Brain pericyte (primary cell): Measurements from ENCODE around the gene OTUB1.
"Not testable (repeated sequence)": the region's sequence is repeated elsewhere in the genome, so short reads cannot be mapped to it uniquely, and the experiment has no call there.

ENCODE experiments used
- DNase-seq: peaks from one replicate; pipeline ENCODE4 v3.0.0-alpha.2; 2012; ENCODE audit warnings: low read depth, low spot score

OTUB1 gene, protein sequence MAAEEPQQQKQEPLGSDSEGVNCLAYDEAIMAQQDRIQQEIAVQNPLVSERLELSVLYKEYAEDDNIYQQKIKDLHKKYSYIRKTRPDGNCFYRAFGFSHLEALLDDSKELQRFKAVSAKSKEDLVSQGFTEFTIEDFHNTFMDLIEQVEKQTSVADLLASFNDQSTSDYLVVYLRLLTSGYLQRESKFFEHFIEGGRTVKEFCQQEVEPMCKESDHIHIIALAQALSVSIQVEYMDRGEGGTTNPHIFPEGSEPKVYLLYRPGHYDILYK

DNA sequence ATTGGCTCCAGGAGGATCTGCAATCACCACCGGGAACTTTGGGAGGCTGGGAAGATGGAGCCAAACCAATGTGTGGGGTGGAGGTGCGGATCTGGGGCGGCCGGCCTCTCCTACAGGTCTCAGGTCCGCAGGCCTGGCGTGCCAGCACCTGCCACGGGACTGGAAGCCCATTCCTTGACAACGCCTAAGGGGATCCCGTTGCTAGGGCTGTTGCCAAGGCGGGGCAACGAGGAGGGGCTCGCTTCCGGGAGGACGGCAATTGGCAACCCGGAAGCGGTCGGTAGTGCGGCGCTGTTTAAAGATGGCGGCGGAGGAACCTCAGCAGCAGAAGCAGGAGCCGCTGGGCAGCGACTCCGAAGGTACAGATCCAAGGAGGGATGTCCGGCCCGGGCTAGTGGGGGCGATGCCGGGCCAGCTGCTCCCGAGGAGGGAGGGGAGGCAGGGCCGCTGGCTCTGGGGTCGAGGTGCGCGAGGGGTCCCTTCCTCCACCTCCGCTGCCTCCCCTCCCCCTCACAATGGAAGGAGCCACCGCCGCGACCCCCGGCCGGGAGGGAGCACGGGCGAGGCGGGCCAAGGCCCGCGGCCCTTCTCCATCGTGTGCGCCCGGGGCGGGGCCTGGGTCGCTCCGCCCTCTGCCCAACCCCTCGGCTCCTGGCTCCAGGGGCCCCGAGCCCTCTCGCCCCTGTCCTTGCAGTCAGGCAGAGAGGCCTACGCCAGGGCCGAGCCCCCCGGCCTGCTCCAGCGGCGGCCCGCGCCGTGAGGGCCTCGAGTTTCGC lies at the start of gene OTUB1:
OTUB1 (plus strand) TSS at position 283 of the 776 bp plus-strand sequence; CDS start at position 302, 19 bp downstream.
- DNase-seq: no peak

DNA sequence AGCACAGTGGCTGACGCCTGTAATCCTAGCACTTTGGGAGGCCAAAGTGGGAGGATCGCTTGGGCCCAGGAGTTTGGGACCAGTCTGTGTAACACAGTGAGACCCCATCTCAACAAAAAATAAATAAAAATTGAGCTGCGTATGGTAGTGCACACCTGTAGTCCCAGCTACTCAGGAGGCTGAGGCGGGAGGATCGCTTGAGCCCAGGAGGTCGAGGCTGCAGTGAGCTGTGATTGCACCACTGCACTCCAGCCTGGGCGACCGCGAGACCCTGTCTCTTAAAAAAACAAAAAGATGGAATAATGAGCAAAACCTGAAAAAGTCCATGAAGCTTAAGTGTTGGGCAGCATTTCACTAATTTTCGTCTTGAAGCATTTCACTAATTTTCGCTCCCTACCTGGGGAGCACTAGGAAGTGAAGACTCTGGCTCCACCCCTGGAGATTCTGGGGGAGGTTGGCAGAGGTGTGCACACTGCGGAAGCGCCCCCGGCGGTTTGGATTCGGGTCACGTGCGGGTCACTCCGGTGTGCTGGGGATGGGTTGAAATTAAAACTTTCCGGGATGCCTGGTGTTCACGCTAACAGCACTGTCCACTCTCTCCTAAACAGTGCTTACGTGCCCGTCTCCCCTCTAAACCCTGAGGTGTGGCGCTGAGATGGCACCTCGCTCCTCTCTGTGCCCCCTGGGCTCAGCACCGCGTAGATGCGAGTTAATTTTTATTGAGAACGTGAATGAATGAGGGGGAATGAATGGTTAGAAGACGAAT lies 48.3 kb upstream of the OTUB1 start:
- no peak for DNase-seq

DNA sequence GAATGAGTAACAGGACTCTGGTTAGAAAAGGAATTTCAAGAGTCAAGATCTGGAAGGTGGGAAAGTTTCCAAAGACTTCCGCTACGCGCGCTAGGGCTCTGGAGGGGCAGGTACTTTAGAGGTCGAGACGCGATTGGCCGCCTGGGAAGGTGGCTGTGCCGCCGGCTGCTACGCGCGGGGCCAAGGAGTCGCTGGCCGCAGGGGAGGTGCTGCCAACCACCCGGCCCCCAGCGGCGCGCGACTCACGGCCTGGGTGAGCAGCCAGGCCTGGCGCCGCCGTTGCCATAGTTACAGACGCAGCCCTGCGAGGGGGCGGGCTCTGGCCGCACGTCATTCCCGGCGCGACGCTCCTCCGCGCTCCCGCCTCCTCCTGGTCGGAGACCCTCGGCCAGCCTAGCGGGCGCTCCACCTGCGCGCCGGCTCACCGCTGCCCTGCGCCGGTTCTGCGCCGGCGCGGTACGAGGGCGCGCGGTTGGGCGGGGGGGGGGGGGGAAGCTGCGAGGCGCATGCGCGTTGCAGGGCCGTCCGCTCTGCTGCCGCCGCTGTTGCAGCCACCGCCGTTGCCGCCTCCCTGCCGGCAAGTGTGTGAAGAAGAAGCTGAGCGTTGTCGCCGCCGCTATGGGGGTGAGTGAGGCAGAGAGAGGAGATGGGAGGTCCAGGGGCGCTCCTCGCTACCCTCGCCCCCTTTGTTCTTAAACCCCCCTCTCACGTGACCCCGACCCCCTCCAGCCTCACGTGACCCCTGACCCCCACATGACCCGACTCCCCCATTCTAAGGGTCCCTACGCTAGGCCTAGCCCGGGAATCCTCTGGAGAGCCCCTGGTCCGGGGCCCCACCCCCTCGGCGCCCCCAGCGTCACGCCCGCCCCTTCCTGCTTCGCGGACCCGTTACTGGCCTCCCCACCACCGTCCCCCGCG lies 47.5 kb upstream of the OTUB1 start, which contains the start of gene NAA40:
NAA40 (plus strand) TSS at position 524 of the 918 bp plus-strand sequence; CDS start at position 619, 95 bp downstream.
- DNase-seq: peak; percentile 80

DNA sequence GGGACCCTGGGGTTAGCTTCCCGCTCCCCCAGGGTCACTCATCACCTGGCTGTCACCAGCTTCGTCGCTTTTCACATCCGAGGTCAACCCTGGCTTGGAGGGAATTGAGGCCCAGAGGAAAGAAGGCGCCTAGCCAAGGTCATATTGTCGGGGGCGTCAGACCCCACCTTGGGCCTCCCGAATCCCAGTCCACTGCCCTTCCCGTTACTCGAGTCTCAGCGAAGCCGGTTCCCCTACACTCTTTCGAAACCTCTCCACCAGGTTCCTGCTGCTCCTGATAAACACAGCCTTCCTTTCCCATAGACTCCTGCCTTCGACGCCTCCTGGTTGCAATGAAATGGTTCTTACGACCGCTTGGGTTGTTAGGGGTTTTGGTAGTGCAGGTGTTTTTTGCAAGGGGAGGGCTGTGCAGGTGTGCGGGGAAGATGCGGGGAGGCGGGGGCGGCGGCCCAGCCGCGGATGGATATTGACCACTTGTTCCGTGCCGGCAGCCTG lies 46.8 kb upstream of the OTUB1 start:
- DNase-seq: no peak

DNA sequence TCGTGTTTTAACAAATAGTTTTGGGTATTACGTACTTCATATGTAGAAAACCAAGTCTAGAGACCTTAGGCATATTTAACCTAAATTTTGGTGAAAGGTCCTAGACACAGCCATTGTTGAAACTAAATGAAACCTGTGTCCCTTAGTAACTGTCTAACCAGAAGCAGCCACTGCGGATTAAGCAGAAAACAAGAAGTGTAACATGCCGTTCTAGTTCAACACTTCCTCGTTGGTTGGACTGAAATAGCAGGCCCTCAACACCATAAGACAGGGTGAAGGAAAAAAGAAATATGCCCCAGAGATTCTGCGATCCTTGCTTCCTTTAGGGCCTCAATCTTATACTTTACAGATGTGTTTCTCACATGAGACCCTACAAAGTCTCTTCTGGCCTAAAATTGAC lies 45.5 kb upstream of the OTUB1 start:
- DNase-seq: no peak

DNA sequence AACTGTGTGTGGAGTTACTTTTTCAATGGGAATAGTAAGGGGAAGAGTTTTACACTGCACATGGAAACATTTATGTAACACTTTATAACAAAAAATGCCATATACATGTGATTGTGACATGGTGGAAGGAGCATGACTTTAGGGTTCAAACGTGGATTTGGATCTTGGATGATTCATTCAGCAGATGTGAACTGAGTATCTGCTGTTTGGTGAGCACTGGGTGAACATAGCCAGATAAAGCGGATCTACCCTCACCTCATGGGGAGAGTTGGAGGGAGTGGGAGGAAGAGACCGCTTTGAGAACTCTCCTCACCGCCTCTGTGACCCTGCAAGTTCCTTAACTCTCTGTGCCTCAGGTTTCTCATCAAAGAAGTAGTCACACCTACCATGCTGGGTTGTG lies 44.3 kb upstream of the OTUB1 start:
- no peak for DNase-seq

DNA sequence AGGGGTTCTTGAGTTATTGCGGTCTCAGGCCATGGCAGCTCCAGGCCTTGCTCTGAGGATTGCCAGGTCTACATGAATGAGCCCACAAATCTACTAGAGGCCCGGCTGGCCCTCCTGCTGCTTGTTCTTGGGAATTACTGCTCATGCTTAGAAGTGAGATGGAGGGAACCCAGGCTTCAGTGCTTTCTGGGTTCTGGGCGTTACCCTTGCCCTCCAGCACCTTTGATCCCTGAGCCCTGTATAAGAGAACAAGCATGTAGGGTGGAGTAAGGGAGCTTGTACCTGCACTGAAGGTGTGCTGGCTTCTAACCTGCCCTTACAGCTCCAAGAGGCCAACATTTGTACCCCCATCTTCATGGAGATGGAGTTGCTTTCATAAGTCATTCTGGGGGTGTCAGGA lies 43.4 kb upstream of the OTUB1 start:
- DNase-seq: no peak

DNA sequence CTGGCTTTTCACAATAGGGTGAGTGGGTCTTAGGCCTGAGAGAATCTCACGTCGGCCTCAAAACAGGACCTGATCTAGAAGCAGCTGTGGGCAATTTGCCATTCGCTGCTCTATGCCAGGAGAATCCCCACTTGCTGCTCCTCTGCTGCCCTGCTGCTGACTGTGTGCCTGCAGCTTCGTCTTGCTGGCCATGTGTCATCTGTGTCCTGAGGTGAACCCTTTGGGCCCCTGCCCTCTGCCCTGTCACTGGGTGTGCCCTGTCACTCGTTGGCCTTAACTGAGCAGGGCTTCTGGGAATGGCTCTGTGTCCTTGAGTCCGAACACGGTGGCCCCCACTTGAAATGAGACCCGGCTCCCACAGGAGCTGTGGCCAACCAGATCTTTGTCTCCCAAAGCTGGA lies 41.3 kb upstream of the OTUB1 start:
- no peak for DNase-seq

DNA sequence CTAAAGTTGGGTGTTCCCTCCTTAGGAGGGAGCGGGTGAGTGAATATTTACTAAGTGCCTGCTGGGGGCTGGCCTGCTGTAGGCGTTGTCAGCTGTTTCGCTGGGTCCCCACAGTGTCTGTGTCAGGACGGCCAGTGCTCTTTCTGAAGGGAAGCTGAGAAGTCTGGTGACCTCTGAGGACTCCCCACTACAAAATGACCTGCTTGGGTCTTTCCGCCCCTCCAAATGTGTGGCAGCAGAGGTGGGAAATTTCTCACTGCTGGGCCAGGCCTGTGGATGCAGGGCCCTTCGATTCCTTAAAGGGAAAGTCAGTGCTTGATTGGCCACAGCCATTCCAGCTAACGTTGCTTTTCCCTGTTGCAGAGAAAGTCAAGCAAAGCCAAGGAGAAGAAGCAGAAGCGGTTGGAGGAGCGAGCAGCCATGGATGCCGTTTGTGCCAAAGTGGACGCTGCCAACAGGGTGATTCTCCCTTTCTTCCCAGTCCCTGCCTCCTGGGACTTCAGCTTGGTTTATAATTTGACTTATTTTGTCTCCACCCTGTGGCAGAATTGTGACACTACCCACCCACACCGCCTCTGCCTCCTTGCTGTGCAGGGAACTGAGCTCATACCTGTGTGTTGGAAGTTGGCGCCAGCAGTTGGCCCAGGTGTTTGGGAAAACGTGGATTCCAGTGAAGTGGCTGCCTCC lies 40.6 kb upstream of the OTUB1 start:
- peak; percentile 33 for DNase-seq

DNA sequence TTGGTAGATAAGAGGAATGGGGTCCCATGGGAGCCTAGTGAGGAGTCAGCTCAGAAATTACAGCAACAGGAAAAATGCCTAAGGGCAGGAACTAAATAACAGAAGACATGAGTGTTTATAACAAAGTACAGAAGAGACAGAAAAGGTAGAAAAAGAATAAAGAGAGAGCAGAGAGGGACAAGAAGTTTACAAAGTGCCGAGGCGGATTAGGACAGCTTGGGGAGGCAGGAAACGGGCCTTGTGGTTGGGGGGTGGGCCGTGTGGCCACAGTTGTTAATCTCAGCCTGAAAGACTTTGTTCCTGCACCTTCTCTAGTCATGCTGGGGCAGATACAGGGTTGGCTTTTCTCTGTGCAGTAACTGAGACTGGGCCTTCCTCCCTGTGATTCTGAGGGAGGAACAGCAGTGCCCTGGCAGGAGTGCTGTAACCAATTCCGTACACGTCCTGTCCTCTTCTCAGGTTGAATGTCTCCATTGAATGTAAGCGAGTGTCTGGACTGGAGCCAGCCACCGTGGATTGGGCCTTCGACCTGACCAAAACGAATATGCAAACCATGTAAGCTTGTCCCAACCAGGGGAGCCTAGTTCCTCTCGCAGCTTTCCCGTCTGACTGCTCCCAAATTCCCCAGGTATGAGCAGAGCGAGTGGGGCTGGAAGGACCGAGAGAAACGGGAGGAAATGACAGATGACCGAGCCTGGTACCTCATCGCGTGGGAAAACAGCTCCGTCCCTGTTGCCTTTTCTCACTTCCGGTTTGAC lies 34.3 kb upstream of the OTUB1 start:
- DNase-seq: no peak

DNA sequence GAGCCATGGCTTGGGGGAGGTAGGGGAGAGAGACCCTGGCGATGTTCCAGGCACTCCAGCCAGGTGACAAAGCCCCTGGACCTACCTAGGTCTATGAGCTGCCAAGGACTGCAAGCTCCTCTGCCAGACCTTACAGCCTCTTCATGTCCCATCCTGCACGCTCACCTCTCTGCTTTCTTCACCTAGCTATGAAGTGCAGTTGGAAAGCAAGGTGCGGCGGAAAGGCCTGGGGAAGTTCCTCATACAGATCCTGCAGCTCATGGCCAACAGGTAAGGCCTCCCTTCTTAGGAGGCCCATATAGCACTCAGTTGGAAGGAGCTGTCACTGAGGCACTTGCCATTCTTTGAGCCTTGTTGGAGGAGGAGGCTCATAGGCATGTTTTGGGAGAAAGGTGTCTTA lies 33.7 kb upstream of the OTUB1 start:
- DNase-seq: no peak

DNA sequence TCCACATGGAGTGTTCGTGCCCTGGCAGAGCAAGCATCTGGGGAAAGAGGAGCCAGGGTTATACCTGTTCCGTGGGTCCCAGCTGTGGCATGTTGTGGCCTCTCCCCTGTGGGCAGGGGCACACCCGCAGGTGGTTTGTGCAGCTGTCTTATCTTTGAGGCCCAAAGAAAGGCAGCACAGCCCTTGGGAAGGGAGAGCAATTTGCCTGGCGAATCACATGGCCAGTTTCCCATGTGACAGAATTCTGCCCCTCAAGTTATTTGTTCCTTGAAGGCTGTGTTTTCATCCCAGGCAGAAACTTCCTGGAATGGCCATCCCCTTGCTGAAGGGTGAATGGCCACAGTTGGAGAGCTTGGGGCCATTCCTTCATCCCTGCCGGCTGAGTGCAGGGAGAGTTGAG lies 28.2 kb upstream of the OTUB1 start:
- no peak for DNase-seq

DNA sequence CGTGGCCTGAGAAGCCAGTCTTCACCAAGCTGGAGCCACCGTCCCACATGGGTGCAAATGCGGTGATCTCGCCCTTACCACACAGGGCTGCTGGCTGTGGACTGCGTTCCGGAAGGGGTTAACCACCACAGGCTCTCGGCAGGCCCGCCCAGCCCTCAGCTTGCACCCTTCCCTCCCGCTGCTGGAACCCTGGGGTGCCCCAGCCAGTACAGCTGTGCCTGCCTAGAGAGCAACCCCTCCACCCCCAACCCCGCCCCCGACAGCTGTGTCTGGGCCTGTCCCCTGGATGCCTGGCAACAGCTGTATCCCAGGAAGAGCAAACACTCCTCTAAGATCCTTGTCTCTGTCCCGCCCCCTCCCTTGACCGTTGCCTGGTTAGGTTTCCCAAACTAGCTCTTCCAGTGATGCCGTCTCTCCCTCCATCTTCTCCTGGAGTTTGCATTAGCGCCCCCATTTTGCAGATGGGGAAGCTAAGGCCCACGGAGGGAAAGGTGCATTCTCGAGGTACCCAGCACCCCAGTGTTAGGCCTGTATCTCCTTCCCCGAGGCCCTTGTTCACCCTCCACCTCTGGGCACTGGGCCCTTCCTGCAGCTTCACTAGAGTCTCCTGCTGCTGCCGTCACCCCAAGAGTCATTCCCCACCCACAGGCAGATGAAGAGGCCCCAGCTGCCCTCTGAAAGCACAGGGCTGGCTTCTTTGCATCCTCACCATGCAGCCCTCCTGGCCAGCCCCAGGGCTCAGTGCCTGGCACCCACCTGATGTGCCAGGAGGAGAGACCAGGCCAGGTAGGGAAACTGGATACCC lies 24.4 kb upstream of the OTUB1 start:
- DNase-seq: no peak

DNA sequence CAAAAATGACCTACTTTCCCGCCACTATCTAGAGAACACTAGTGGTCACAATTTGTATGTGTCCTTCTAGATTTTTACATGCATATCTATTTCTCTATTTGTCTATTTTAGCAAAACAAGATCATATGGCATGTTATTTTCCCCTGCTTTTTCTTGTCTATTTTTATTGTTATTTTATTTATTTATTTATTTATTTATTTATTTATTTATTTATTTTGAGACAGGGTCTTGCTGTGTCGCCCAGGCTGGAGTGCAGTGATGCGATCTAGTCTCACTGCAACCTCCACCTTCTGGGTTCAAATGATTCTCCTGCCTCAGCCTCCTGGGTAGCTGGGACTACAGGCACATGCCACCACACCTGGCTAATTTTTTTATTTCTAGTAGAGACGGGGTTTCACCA lies 22.3 kb upstream of the OTUB1 start:
- not testable (repeated sequence) for DNase-seq

DNA sequence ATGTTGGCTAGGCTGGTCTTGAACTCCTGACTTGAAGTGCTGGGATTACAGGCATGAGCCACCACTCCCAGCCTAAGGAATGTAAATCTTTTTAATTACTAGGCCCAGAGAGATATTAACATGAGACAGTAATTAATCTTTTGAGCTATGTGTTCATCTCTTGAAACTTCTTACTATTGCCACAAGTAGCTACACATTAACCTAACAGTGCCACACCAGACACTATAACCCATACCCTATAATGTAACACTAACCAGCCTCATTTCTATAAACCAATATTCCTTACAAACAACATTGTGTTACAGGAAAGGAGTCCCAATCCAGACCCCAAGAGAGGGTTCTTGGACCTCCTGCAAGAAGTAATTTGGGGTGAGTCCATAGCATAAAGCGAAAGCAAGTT lies 19.8 kb upstream of the OTUB1 start:
- DNase-seq: no peak

DNA sequence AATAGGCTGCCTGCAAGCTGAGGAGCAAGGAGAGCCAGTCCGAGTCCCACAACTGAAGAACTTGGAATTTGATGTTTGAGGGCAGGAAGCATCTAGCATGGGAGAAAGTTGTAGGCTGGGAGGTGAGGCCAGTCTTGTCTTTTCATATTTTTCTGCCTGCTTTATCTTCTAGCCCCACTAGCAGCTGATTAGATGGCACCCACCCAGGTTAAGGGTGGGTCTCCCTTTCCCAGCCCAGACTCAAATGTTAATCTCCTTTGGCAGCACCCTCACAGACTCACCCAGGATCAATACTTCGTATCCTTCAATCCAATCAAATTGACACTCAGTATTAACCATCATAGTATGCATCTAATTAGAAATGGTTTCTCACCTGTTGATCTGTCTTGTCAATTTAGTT lies 16.8 kb upstream of the OTUB1 start:
- DNase-seq: no peak

DNA sequence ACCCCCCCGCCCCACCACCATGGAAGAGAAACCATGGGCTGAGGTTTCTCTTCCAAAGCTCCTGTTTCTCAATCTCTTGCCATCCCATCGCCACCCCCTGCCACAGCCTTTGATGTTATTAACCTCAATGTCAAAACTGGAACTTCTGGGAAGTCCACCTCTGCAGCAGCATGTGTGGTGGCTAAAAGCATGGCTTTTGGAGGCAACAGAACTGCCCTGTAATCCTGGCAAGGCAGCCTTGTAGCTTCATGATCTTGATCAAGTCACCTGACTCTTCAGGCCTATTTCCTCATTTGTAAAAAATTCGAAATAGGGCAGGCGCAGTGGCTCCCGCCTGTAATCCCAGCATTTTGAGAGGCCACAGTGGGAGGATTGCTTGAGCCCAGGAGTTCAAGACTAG lies 15.3 kb upstream of the OTUB1 start:
- no peak for DNase-seq

DNA sequence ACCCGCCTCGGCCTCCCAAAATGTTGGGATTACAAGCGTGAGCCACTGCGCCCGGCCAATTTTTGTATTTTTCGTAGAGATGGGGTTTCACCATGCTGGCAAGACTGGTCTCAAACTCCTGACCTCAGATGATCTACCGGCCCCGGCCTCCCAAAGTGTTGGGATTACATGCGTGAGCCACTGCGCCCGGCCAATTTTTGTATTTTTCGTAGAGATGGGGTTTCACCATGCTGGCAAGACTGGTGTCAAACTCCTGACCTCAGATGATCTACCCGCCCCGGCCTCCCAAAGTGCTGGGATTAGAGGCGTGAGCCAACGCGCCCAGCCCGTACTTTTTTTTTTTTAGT lies 12.4 kb upstream of the OTUB1 start:
- not testable (repeated sequence) for DNase-seq
